GM12878 (cell line): Measurements from ENCODE around the gene NUP85. TPM values are rescaled to one million over a fixed set of nuclear protein-coding genes. Genes with fewer than 3 reads are reported as not detected.

Source experiments
- ATAC-seq: fragments of 200-7000 bp; cut with Tn5 transposase; 3 replicates; pipeline ENCODE4 v1.9.1; 2020; ENCODE audit warnings: mild to moderate bottlenecking, moderate library complexity
- BruUV-seq: library from RNA; stranded (reverse); fragments of 400-500 nt; replicated peaks from 2 replicates; lab custom pipeline; 2021; lab: Mats Ljungman, UMichigan
- CTCF ChIA-PET: fragments of 300-600 bp; sonication (Branson Sonifier 250); formaldehyde crosslinking; extraction: SDS; loops from one replicate; lab custom pipeline; 2021; ENCODE audit warnings: inconsistent platforms; lab: Yijun Ruan, JAX
- POLR2A ChIA-PET: fragments of 350-600 bp; formaldehyde crosslinking; extraction: SDS; loops from one replicate; lab custom pipeline; 2021; ENCODE audit warnings: inconsistent platforms; lab: Charles Lee
- RAD21 ChIA-PET: fragments of 300-600 bp; sonication (Branson Sonifier 250); formaldehyde crosslinking; loops from one replicate; lab custom pipeline; 2023; ENCODE audit warnings: antibody characterized with exemption; ENCODE audit not compliant: unreplicated experiment; lab: Charles Lee
- SMC1A ChIA-PET: fragments of 300-600 bp; sonication (Branson Sonifier 250); formaldehyde crosslinking; loops from one replicate; lab custom pipeline; 2023; ENCODE audit not compliant: unreplicated experiment, uncharacterized antibody; lab: Charles Lee
- DNase-seq: peaks from one replicate; pipeline ENCODE4 v3.0.0-alpha.2; 2011; ENCODE audit warnings: low read depth, low spot score
- FAIRE-seq: peaks from 3 replicates; lab custom pipeline; 2011; peaks lifted over from hg19 to GRCh38; lab: Jason Lieb, UNC
- H2AFZ ChIP-seq: 2 replicates; pipeline ENCODE4 v1.6.0; 2011; ENCODE audit warnings: low read depth, low read length, control low read depth; ENCODE audit not compliant: control insufficient read depth
- H3K27ac ChIP-seq: 2 replicates; pipeline ENCODE4 v1.5.1; 2011; ENCODE audit warnings: control low read depth; ENCODE audit not compliant: control insufficient read depth, insufficient read depth
- H3K27me3 ChIP-seq, 2 experiments: replicated peaks in 1 of 2; 2 replicates each; pipeline versions ENCODE4 v1.6.0 to v1.6.1; 2011; ENCODE audit warnings: low read length in 1 of 2; ENCODE audit not compliant: control insufficient read depth in 2 of 2, insufficient read depth in 2 of 2
- H3K36me3 ChIP-seq, 2 experiments: 2 replicates each; pipeline ENCODE4 v1.5.1; 2011; ENCODE audit warnings: low read length in 1 of 2; ENCODE audit not compliant: control insufficient read depth in 2 of 2, insufficient read depth in 2 of 2
- H3K4me1 ChIP-seq: 2 replicates; pipeline ENCODE4 v1.6.1; 2011; ENCODE audit warnings: mild to moderate bottlenecking, low read length, moderate library complexity, mixed read lengths; ENCODE audit not compliant: control insufficient read depth, insufficient read depth
- H3K4me2 ChIP-seq: 2 replicates; pipeline ENCODE4 v1.6.0; 2011; ENCODE audit warnings: control low read depth; ENCODE audit not compliant: control insufficient read depth, insufficient read depth
- H3K4me3 ChIP-seq: fragments of 200-600 bp; sonication (generic); 2 replicates; pipeline ENCODE4 v1.5.1; 2016
- H3K79me2 ChIP-seq: 2 replicates; pipeline ENCODE4 v1.6.0; 2011; ENCODE audit warnings: low read length; ENCODE audit not compliant: control insufficient read depth, insufficient read depth
- H3K9ac ChIP-seq: 2 replicates; pipeline ENCODE4 v1.8.0; 2011; ENCODE audit warnings: low read length, control low read depth, mixed read lengths; ENCODE audit not compliant: control insufficient read depth, insufficient read depth
- H3K9me3 ChIP-seq: replicated peaks from 3 replicates; pipeline ENCODE4 v1.5.1; 2011; ENCODE audit warnings: mild to moderate bottlenecking, low read length; ENCODE audit not compliant: control insufficient read depth, insufficient read depth
- H4K20me1 ChIP-seq: 2 replicates; pipeline ENCODE4 v1.6.0; 2011; ENCODE audit not compliant: control insufficient read depth, insufficient read depth
- ATF7 ChIP-seq: fragments of 450-650 bp; IDR thresholded peaks from 2 replicates; pipeline ENCODE4 v1.6.1; 2016; ENCODE audit warnings: low read depth, mild to moderate bottlenecking
- BHLHE40 ChIP-seq, 2 experiments: fragments of 450-650 bp in 1 of 2; IDR thresholded peaks; 2 replicates each; pipeline ENCODE4 v1.6.1; 2011 to 2017; ENCODE audit warnings: low read depth in 2 of 2, borderline replicate concordance in 1 of 2, improper control_type of control experiment in 1 of 2, low read length in 1 of 2, mild to moderate bottlenecking in 1 of 2
- CHD1 ChIP-seq: IDR thresholded peaks from 2 replicates; pipeline ENCODE4 v1.6.1; 2012; ENCODE audit warnings: low read depth, low read length, improper control_type of control experiment
- CREB1 ChIP-seq: IDR thresholded peaks from 2 replicates; pipeline ENCODE4 v1.6.1; 2012; ENCODE audit warnings: low read depth, mild to moderate bottlenecking, inconsistent platforms
- CREM ChIP-seq: IDR thresholded peaks from 2 replicates; pipeline ENCODE4 v1.6.1; 2014; ENCODE audit warnings: antibody characterized with exemption, low read depth
- FOXM1 ChIP-seq: IDR thresholded peaks from 2 replicates; pipeline ENCODE4 v1.6.1; 2012; ENCODE audit warnings: low read depth, mild to moderate bottlenecking, inconsistent platforms, low read length, moderate library complexity
- IKZF2 ChIP-seq, 2 experiments: fragments of 450-650 bp; IDR thresholded peaks; 2 replicates each; pipeline ENCODE4 v1.6.1; 2017; ENCODE audit warnings: mild to moderate bottlenecking in 2 of 2, moderate library complexity in 2 of 2
- PAX8 ChIP-seq: fragments of 450-650 bp; IDR thresholded peaks from 2 replicates; pipeline ENCODE4 v1.6.1; 2017; ENCODE audit warnings: mild to moderate bottlenecking, moderate library complexity
- SRF ChIP-seq, 2 experiments: IDR thresholded peaks; 2 replicates each; pipeline ENCODE4 v1.6.1; 2011; ENCODE audit warnings: low read depth in 2 of 2, low read length in 2 of 2, mild to moderate bottlenecking in 1 of 2, moderate library complexity in 1 of 2
- ZBTB40 ChIP-seq: fragments of 450-650 bp; IDR thresholded peaks from 2 replicates; pipeline ENCODE4 v1.6.1; 2016; ENCODE audit warnings: mild to moderate bottlenecking, moderate library complexity, borderline replicate concordance
- WGBS: methylation state at CpG from one replicate; pipeline ENCODE4 v1.1.6; 2016; ENCODE audit warnings: low lambda C conversion rate; ENCODE audit not compliant: insufficient replicate concordance, insufficient coverage; ENCODE audit errors: missing lambda C conversion rate; 5-methylcytosine and 5-hydroxymethylcytosine counted together
- in situ Hi-C: fragments of 300-500 bp; cut with MboI; formaldehyde crosslinking; loops from 9 replicates; pipeline ENCODE4 v1.14.3; 2018; ENCODE audit warnings: mixed read lengths
- intact Hi-C: fragments of 100-400 bp; cut with micrococcal nuclease; formaldehyde crosslinking; loops from one replicate; pipeline ENCODE4 v1.14.2; 2022; ENCODE audit not compliant: unreplicated experiment
- polyA plus RNA-seq, 11 experiments: library from polyadenylated mRNA; depleted of rRNA in 4 of 11; unstranded in 6 of 11; stranded (reverse) in 5 of 11; fragments of >200 nt; fragmentation: Nextera tagmentation in 4 of 11; fragmentation: Illumina TruSeq in 1 of 11; extraction: Ambion mirVana in 4 of 11; extraction: Trizol in 1 of 11; gene quantifications; 1 replicate in 1 of 11; 2 replicates in 10 of 11; pipeline versions ENCODE4 v1.2.1 to v1.2.3, GENCODE V29; 2011 to 2016; ENCODE audit warnings: inconsistent platforms in 2 of 11, missing spikeins in 2 of 11, low read depth in 1 of 11
- total RNA-seq, 4 experiments: library from RNA; depleted of rRNA in 3 of 4; stranded (reverse); fragments of >200 nt in 3 of 4; fragmentation: Illumina TruSeq in 1 of 4; extraction: Trizol in 1 of 4; gene quantifications; 2 replicates each; pipeline versions ENCODE4 v1.2.1 to v1.2.3, GENCODE V29; 2013 to 2021
- TF ChIP-seq, protein P1 (sequence below): fragments of 450-650 bp; IDR thresholded peaks from 2 replicates; pipeline ENCODE4 v1.6.1; 2017; ENCODE audit warnings: low read depth, mild to moderate bottlenecking, moderate library complexity

NUP85 gene
- total and polyA plus RNA-seq, 10 of the 15 experiments (the other 5 are each of a cell fraction or from before 2014, with no cell fraction given) = 54.0 to 135 (median 95.4) TPM

DNA sequence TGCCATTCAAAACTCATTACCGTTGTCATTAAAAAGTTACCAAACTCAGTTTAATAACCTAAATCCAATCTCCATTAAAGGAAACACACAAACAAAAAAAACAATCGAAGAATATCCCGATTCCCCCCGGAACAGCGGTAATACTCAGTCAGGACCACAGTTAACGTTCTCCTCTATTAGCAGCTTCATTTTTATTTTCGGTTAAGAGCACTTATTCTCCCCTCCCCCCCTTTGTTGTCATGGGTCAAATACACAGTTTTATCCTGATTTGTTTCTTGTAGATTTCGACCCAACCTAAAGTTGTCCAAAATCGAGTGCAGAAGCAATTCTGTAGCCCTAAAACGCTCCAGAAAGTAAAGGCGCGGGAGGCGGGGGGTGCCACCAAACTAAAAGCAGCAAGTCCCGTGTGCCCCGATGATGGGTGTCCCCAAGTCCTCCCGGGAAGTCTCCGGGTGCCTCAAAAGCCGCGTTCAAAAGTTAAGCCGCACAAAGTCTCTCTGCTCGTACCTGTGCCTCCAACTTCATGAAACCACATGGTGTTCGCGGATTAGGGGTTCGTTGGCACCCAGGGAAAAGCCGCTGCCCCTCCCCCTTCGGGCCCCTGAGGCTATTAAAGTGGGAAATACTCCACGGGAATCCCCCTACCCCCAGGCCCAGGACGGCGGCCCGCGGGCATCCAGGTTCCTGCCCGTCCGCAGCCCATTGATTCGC, 23.7 kb upstream of the NUP85 start:
- intact Hi-C loops (loop anchor here (5.0 kb wide), 1 partner anchor 149 kb away; no protein-coding TSS in a partner anchor), in situ Hi-C loops (no loop called here)
- POLR2A ChIA-PET = interaction anchor here (0.6 to 1.4 kb wide), 8 partner anchors 9 to 168 kb away, joined by 3 to 7 read pairs (median 3); partner anchors contain the start of genes JPT1, NT5C and NUP85

More for the DNA sequence above, 23.7 kb upstream of the NUP85 start:
- Histone ChIP-seq H3K27me3 (no peaks in the 10 kb centered on the region), H3K9me3 (no peaks in the 10 kb centered on the region), H3K79me2 (peaks cover 54% of the 10 kb centered on the region), H4K20me1 (no peaks in the 10 kb centered on the region), H3K4me1 (no peaks in the 10 kb centered on the region), H3K36me3 (peaks cover 1 to 11% of the 10 kb centered on the region in 2 experiments), H2AFZ (no peak overlapping the region; the same call in 1 of the 2 replicates), H3K4me2 (peak overlapping the region; percentile 83), H3K9ac (peak overlapping the region; percentile 89), H3K4me3 (peak overlapping the region; percentile 92), H3K27ac (peak overlapping the region; percentile 95)
- DNase-seq (no peak), FAIRE-seq (no peak), ATAC-seq (peak; percentile 23)
- WGBS = under 1% methylated on average over 34 of the region's 34 CpGs
- BruUV-seq = TSS peak; percentile 69
- ChIA-PET SMC1A (interaction anchor here (0.6 to 2.4 kb wide), 4 partner anchors 10 to 231 kb away, joined by 3 to 9 read pairs (median 4); no protein-coding TSS in a partner anchor), CTCF (interaction anchor here (0.6 to 2.1 kb wide), 2 partner anchors 20 to 67 kb away, joined by 3 to 19 read pairs; no protein-coding TSS in a partner anchor), RAD21 (interaction anchor here (1.0 to 2.4 kb wide), 2 partner anchors 20 to 220 kb away, joined by 4 to 9 read pairs; no protein-coding TSS in a partner anchor)
- TF ChIP-seq BHLHE40 (IDR thresholded peaks at IDR 0.05; ENCODE audit: borderline replicate concordance in 1 of 2, low read depth in 2 of 2, low read length in 1 of 2) = peak in 1 of 2 experiments; percentile 39; a peak in 1 of 4 replicates
- no peak for TF ChIP-seq FOXM1
- no peak for TF ChIP-seq PAX8
- TF ChIP-seq ATF7 = 0 out of 2 replicates have a peak, but pooled peaks have one; percentile 12
- TF ChIP-seq SRF (IDR thresholded peaks at IDR 0.05; ENCODE audit: low read depth in 2 of 2, low read length in 2 of 2) = 0 out of 4 replicates have a peak, but pooled peaks of 1 of the 2 experiments have one; percentile 5
- TF ChIP-seq CHD1 = 0 out of 2 replicates have a peak, but pooled peaks have one; percentile 42
- TF ChIP-seq CREB1 = 0 out of 2 replicates have a peak, but pooled peaks have one; percentile 39
- TF ChIP-seq, protein P1, sequence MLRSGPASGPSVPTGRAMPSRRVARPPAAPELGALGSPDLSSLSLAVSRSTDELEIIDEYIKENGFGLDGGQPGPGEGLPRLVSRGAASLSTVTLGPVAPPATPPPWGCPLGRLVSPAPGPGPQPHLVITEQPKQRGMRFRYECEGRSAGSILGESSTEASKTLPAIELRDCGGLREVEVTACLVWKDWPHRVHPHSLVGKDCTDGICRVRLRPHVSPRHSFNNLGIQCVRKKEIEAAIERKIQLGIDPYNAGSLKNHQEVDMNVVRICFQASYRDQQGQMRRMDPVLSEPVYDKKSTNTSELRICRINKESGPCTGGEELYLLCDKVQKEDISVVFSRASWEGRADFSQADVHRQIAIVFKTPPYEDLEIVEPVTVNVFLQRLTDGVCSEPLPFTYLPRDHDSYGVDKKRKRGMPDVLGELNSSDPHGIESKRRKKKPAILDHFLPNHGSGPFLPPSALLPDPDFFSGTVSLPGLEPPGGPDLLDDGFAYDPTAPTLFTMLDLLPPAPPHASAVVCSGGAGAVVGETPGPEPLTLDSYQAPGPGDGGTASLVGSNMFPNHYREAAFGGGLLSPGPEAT = peak; percentile 48
- TF ChIP-seq ZBTB40 = peak; percentile 15; the same call in 1 of the 2 replicates
- TF ChIP-seq CREM = no peak
- peak in 1 of 2 experiments; percentile 21; a peak in 1 of 4 replicates for TF ChIP-seq IKZF2 (IDR thresholded peaks at IDR 0.05)
